A673 (cell line): ENCODE results near the gene COMP.

Experiments
- EZH2 ChIP-seq: fragments of 200-600 bp; sonication (generic); IDR thresholded peaks from 2 replicates; pipeline ENCODE4 v1.6.1; 2017; ENCODE audit warnings: borderline replicate concordance, low read depth, mild to moderate bottlenecking, mixed read lengths, antibody characterized with exemption, low read length; ENCODE audit not compliant: poor library complexity, severe bottlenecking
- TF ChIP-seq, protein P1 (sequence below): fragments of 300-800, 200-600 bp; sonication (generic); conservative IDR thresholded peaks from 2 replicates; pipeline ENCODE4 v1.5.1; 2017; ENCODE audit warnings: low read depth, mild to moderate bottlenecking, antibody characterized with exemption, low read length, moderate library complexity, mixed read lengths

DNA sequence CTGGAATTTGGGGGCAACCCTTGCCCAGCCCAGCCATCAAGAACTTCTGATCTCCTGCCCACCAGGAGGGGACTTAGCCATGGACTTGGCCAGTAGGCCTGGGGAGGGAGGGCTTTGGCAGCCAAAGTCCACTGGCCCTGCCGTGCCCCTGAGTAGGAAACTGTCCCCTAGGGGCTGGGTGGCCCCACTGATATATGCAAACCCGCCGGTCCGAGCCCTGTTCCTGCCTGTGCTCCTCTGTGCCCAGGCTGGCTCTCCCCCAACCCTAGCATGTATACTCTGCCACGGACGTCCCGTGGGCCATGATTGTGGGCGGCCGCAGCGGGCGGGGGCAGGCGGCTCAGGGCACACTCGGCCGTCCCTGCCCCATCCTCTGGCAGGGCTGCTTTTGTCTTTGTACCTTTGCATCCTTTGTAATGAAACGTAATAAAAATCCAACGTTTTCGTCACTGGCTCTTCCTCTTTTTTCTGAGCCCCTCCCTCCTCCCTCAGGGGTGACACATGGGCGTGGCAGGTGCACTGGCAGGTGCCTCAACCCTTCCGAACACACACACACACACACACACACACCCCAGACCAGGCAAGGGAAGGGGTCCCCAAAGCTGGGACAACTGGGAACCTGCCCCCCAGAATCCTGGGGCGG lies 9.1 kb downstream of the COMP start:
- TF ChIP-seq, protein P1, sequence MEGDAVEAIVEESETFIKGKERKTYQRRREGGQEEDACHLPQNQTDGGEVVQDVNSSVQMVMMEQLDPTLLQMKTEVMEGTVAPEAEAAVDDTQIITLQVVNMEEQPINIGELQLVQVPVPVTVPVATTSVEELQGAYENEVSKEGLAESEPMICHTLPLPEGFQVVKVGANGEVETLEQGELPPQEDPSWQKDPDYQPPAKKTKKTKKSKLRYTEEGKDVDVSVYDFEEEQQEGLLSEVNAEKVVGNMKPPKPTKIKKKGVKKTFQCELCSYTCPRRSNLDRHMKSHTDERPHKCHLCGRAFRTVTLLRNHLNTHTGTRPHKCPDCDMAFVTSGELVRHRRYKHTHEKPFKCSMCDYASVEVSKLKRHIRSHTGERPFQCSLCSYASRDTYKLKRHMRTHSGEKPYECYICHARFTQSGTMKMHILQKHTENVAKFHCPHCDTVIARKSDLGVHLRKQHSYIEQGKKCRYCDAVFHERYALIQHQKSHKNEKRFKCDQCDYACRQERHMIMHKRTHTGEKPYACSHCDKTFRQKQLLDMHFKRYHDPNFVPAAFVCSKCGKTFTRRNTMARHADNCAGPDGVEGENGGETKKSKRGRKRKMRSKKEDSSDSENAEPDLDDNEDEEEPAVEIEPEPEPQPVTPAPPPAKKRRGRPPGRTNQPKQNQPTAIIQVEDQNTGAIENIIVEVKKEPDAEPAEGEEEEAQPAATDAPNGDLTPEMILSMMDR: no peak
- TF ChIP-seq EZH2: no peak
